ENCODE measurements around the gene MIOX. TPM values are rescaled to one million over a fixed set of nuclear protein-coding genes. Genes with fewer than 3 reads are reported as not detected.

The MIOX gene
- total RNA-seq, 1 experiment from 2014 or later, result 1.5 TPM

DNA sequence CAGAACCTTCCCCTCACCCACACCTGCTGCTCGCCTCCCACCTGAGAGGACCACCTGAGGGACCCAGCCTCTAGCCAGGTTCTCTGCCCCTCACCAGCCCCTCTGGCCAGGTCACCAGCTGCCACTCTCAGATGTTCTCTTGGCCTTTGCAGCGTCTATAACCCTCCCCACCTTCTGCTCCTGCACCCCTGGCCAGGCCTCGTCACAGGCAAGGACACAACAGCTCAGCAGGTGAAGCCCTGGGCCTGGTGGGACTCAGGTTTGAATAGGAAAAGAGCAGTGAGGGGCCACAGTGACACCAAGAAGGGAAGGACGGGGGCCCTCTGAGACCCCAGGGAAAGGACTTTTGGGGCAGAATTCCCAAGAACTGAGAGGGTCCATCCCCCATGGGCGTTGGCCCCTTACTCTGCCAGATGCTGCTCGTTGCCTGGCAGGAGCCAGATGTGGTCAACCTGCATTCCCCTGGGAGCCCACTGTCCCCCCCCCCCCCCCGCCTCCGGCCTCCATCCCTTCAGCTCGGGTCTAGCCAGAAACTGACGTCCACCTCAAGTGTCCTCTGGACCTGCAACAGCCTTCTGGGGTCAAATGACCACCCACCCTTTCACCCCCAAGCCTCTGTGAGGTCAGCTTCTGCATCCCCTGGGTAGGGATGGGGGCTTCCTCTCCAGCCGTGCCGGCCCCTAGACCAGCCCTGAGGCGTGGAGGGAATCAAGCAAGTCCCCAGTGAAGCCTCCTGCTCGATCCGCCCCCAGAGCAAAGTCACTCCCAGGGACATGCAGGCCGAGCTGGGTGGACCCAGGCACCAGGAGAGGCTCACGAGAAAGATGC is 40.6 kb upstream of the MIOX start:
- H3K4me3 ChIP-seq, result no peak overlapping the region
- no peak overlapping the region for H2AFZ ChIP-seq
- peaks cover 14% of the 10 kb centered on the region for H3K4me1 ChIP-seq (replicated peaks; ENCODE audit: insufficient read depth)
- no peaks in the 10 kb centered on the region for H3K79me2 ChIP-seq (ENCODE audit: low read depth)
- BruUV-seq (replicated peaks), result no TSS peak
- H3K9me2 ChIP-seq (ENCODE audit: insufficient read depth), result no peaks in the 10 kb centered on the region
- TF ChIP-seq, protein P1, sequence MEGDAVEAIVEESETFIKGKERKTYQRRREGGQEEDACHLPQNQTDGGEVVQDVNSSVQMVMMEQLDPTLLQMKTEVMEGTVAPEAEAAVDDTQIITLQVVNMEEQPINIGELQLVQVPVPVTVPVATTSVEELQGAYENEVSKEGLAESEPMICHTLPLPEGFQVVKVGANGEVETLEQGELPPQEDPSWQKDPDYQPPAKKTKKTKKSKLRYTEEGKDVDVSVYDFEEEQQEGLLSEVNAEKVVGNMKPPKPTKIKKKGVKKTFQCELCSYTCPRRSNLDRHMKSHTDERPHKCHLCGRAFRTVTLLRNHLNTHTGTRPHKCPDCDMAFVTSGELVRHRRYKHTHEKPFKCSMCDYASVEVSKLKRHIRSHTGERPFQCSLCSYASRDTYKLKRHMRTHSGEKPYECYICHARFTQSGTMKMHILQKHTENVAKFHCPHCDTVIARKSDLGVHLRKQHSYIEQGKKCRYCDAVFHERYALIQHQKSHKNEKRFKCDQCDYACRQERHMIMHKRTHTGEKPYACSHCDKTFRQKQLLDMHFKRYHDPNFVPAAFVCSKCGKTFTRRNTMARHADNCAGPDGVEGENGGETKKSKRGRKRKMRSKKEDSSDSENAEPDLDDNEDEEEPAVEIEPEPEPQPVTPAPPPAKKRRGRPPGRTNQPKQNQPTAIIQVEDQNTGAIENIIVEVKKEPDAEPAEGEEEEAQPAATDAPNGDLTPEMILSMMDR (conservative IDR thresholded peaks at IDR 0.05), result no peak
- no peak for TF ChIP-seq EZH2 (IDR thresholded peaks at IDR 0.05; ENCODE audit: low read depth)
- peaks cover 83% of the 10 kb centered on the region for H3F3A ChIP-seq (ENCODE audit: insufficient read depth, low read depth)
- no peaks in the 10 kb centered on the region for H3K9me3 ChIP-seq (ENCODE audit: insufficient read depth, low read depth)
- ChIA-PET POLR2A (ENCODE audit: unreplicated experiment) (no interaction called here), CTCF (no interaction called here)
- no peak overlapping the region for H3K4me2 ChIP-seq
- DNase-seq, result no peak
- H3K27me3 ChIP-seq (ENCODE audit: insufficient read depth, low read depth), result no peaks in the 10 kb centered on the region
- peaks cover 61% of the 10 kb centered on the region for H4K20me1 ChIP-seq (ENCODE audit: insufficient read depth)
- no peak overlapping the region for H3K27ac ChIP-seq
- intact Hi-C loops (cut with micrococcal nuclease; ENCODE audit: unreplicated experiment), result no loop called here
- H3K36me3 ChIP-seq (ENCODE audit: low read depth), result peaks cover 23% of the 10 kb centered on the region; the same call in 1 of the 2 replicates

DNA sequence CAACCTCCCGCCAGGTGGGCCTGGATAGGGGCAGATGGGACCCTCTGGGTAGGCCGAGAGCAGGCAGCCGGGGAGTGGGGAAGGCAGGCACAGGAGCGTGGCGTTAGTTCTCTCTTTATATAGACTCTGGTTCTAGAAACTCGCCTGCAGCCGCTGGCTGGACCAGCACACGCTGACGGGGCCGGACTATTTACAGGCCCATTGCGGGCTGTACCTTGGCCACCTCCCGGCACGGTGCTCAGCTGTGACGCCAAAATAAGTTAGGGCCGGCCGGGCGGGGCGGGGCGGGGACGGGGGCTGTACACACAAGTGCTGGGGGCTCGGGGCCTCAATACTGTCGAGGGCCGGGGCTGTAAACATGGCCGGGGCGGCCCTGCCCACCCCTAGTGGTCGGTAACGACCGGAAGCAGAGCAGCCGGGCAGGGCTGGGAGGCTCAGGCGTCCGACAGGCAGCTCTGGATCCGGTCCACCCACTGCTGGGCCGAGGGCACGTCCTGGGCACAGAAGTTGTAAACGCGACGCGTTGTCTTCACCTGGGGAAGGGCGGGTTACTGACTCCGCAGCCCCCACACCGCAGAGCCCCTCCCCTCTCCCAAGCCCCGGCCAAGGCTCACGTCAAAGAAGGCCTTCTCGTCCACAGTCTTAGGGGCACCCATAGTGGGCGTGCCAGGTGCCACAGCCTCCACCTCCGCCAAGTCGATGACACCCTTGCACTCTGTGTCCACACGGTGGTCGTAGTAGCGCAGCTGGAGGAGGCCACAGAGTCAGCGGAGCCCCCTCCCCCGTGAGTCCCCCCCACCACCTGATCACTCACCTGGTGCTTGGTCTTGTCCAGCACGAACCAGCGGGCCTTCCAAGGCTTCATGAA is 39.7 kb upstream of the MIOX start:
- intact Hi-C loops (cut with micrococcal nuclease; ENCODE audit: unreplicated experiment), result no loop called here
- peaks cover 14% of the 10 kb centered on the region for H3K4me1 ChIP-seq (replicated peaks; ENCODE audit: insufficient read depth)
- H3K4me3 ChIP-seq, result no peak overlapping the region
- H3K9me2 ChIP-seq (ENCODE audit: insufficient read depth), result no peaks in the 10 kb centered on the region
- CTCF ChIA-PET, result no interaction called here
- no peak for DNase-seq
- BruUV-seq (replicated peaks), result no TSS peak
- peaks cover 86% of the 10 kb centered on the region for H3F3A ChIP-seq (ENCODE audit: insufficient read depth, low read depth)
- peaks cover 23% of the 10 kb centered on the region; the same call in 1 of the 2 replicates for H3K36me3 ChIP-seq (ENCODE audit: low read depth)
- H3K9me3 ChIP-seq (ENCODE audit: insufficient read depth, low read depth), result no peaks in the 10 kb centered on the region
- POLR2A ChIA-PET (ENCODE audit: unreplicated experiment), result no interaction called here
- H4K20me1 ChIP-seq (ENCODE audit: insufficient read depth), result peaks cover 56% of the 10 kb centered on the region
- H2AFZ ChIP-seq, result no peak overlapping the region
- H3K27ac ChIP-seq, result no peak overlapping the region
- H3K27me3 ChIP-seq (ENCODE audit: insufficient read depth, low read depth), result no peaks in the 10 kb centered on the region
- TF ChIP-seq, protein P1 (conservative IDR thresholded peaks at IDR 0.05), result no peak
- TF ChIP-seq EZH2 (IDR thresholded peaks at IDR 0.05; ENCODE audit: low read depth), result no peak
- no peak overlapping the region for H3K4me2 ChIP-seq
- no peaks in the 10 kb centered on the region for H3K79me2 ChIP-seq (ENCODE audit: low read depth)

DNA sequence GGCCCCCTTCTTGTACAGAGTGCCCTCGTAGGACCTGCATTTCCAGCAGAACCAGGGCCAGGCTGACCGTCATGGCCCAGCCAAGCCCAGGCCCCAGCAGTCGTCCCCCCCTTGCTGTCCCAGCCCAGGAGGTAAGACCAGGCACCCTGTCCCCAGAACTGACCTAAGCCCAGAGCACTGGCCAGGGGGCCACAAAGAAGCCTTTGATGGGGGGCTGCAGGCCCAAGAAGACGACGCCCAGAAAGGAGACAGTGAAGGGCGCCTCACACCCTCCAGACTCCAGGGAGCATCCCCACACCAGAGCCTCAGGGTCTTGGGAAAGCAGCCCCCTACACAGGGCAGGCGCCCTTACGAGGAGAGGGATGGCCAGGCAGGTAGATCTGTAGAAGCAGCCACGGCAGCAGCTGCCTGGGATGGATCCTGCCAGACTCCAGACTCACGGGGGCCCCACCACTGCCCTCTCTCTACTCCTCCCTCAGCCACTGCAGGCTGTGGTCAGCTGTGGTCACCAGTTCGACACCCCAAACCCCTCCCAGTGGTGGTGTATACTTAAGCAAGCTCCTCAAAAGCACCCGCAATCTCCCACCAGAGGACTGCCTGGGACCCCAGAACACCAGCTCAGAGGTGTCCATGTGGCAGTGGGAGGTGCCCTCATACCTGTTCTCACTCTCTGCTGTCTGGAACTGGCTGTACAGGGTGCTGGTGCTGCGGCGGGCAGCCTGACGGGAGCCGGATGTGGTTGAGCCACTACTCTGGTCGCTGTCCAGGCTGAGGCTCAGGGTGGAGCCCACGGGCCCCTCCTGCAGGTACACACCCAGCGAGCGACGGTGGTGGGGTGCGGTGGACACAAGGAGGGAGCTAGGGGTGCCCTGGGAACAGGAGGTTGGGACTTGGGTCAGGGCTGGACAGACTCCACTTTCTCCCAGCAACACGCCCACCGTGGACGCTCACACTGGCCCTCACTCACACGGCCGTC is 38.8 kb upstream of the MIOX start:
- H3K79me2 ChIP-seq (ENCODE audit: low read depth), result no peaks in the 10 kb centered on the region
- H3K4me2 ChIP-seq, result no peak overlapping the region
- no peaks in the 10 kb centered on the region for H3K9me2 ChIP-seq (ENCODE audit: insufficient read depth)
- no TSS peak for BruUV-seq (replicated peaks)
- H3K4me1 ChIP-seq (replicated peaks; ENCODE audit: insufficient read depth), result peaks cover 14% of the 10 kb centered on the region
- intact Hi-C loops (cut with micrococcal nuclease; ENCODE audit: unreplicated experiment), result no loop called here
- CTCF ChIA-PET, result interaction anchor here (0.6 kb wide), 1 partner anchor 62 kb away, joined by 6 read pairs; no protein-coding TSS in a partner anchor
- peaks cover 61% of the 10 kb centered on the region for H4K20me1 ChIP-seq (ENCODE audit: insufficient read depth)
- no peaks in the 10 kb centered on the region for H3K27me3 ChIP-seq (ENCODE audit: insufficient read depth, low read depth)
- no peaks in the 10 kb centered on the region for H3K9me3 ChIP-seq (ENCODE audit: insufficient read depth, low read depth)
- TF ChIP-seq, protein P1 (conservative IDR thresholded peaks at IDR 0.05), result no peak
- TF ChIP-seq EZH2 (IDR thresholded peaks at IDR 0.05; ENCODE audit: low read depth), result no peak
- no peak overlapping the region for H3K27ac ChIP-seq
- H3K4me3 ChIP-seq, result no peak overlapping the region
- H2AFZ ChIP-seq, result no peak overlapping the region
- H3F3A ChIP-seq (ENCODE audit: insufficient read depth, low read depth), result peaks cover 89% of the 10 kb centered on the region
- DNase-seq, result no peak
- H3K36me3 ChIP-seq (ENCODE audit: low read depth), result peaks cover 23% of the 10 kb centered on the region; the same call in 1 of the 2 replicates
- POLR2A ChIA-PET (ENCODE audit: unreplicated experiment), result no interaction called here

Measured in PC-9 (cell line).